Progenitor cell of endocrine pancreas (in vitro differentiated cells): ENCODE results near the gene ZNF532. TPM values are rescaled to one million over a fixed set of nuclear protein-coding genes. Genes with fewer than 3 reads are reported as not detected.
A peak's percentile ranks its signal among the peaks of the same experiment; 100 is the strongest.

Source experiments
- DNase-seq: peaks from one replicate; pipeline ENCODE4 v3.0.0; 2021; ENCODE audit warnings: low spot score; ENCODE audit not compliant: unreplicated experiment
- H3K27ac Mint-ChIP-seq: 2 replicates; pipeline ENCODE4 v1.8.0; 2021; ENCODE audit warnings: mild to moderate bottlenecking, moderate library complexity, mixed read lengths
- H3K27me3 Mint-ChIP-seq: 2 replicates; pipeline ENCODE4 v1.8.0; 2021; ENCODE audit warnings: mixed read lengths
- H3K36me3 Mint-ChIP-seq: 2 replicates; pipeline ENCODE4 v1.8.0; 2022; ENCODE audit warnings: mixed read lengths; ENCODE audit not compliant: insufficient read depth
- H3K4me1 Mint-ChIP-seq: 2 replicates; pipeline ENCODE4 v1.8.0; 2021; ENCODE audit warnings: low read depth, mixed read lengths
- H3K4me3 Mint-ChIP-seq: 2 replicates; pipeline ENCODE4 v1.8.0; 2021; ENCODE audit warnings: low read depth, mild to moderate bottlenecking, moderate library complexity, mixed read lengths
- H3K9me3 Mint-ChIP-seq: 2 replicates; pipeline ENCODE4 v1.8.0; 2021; ENCODE audit warnings: low read depth, mixed read lengths
- CTCF ChIP-seq: fragments of 200-600 bp; sonication (generic); IDR thresholded peaks from one replicate; pipeline ENCODE4 v1.5.0; 2021; ENCODE audit warnings: antibody characterized with exemption, mild to moderate bottlenecking; ENCODE audit not compliant: unreplicated experiment
- total RNA-seq: library from RNA; stranded (reverse); gene quantifications from 2 replicates; pipeline ENCODE4 v1.2.1, GENCODE V29; 2021

ZNF532 gene
- total RNA-seq, 1 donor from 2014 or later, result 190 TPM

GRCh38 chr18:58901783-58902182 lies 37.1 kb downstream of the ZNF532 start:
- DNase-seq, result no peak
- Mint-ChIP-seq H3K27ac (no peak overlapping the region), H3K4me1 (peaks cover 7% of the 10 kb centered on the region), H3K36me3 (peaks cover 37% of the 10 kb centered on the region), H3K4me3 (no peak overlapping the region), H3K27me3 (no peaks in the 10 kb centered on the region), H3K9me3 (no peaks in the 10 kb centered on the region)
- no peak for TF ChIP-seq CTCF

- H3K9me3 Mint-ChIP-seq, result no peaks in the 10 kb centered on the region
- no peak for TF ChIP-seq CTCF
- H3K4me1 Mint-ChIP-seq, result peaks cover 8% of the 10 kb centered on the region
- H3K4me3 Mint-ChIP-seq, result no peak overlapping the region
- DNase-seq, result no peak
- no peaks in the 10 kb centered on the region for H3K27me3 Mint-ChIP-seq
- peaks cover 37% of the 10 kb centered on the region for H3K36me3 Mint-ChIP-seq
- peak overlapping the region; percentile 10 for H3K27ac Mint-ChIP-seq
Measured at GRCh38 chr18:58902961-58903360, 38.3 kb downstream of the ZNF532 start.

- TF ChIP-seq CTCF, result no peak
- Mint-ChIP-seq H3K27ac (peak overlapping the region; percentile 10), H3K4me1 (peaks cover 8% of the 10 kb centered on the region), H3K9me3 (no peaks in the 10 kb centered on the region), H3K4me3 (no peak overlapping the region), H3K27me3 (no peaks in the 10 kb centered on the region), H3K36me3 (peaks cover 37% of the 10 kb centered on the region)
- DNase-seq, result no peak
Measured at GRCh38 chr18:58903533-58903932, 38.9 kb downstream of the ZNF532 start.

- Mint-ChIP-seq H3K36me3 (peaks cover 36% of the 10 kb centered on the region), H3K4me3 (no peak overlapping the region), H3K27ac (peak overlapping the region; percentile 37), H3K9me3 (no peaks in the 10 kb centered on the region), H3K4me1 (peaks cover 10% of the 10 kb centered on the region), H3K27me3 (no peaks in the 10 kb centered on the region)
- no peak for DNase-seq
- no peak for TF ChIP-seq CTCF
Measured at GRCh38 chr18:58905777-58906428, 41.2 kb downstream of the ZNF532 start.

- Mint-ChIP-seq H3K9me3 (no peaks in the 10 kb centered on the region), H3K27me3 (no peaks in the 10 kb centered on the region), H3K4me3 (no peak overlapping the region), H3K4me1 (peaks cover 27% of the 10 kb centered on the region), H3K27ac (no peak overlapping the region), H3K36me3 (peaks cover 33% of the 10 kb centered on the region)
- no peak for DNase-seq
- TF ChIP-seq CTCF, result no peak
Measured at GRCh38 chr18:58908006-58908405, 43.3 kb downstream of the ZNF532 start.
